Activated CD4-positive, alpha-beta memory T cell treated with anti-CD3 and anti-CD28 coated beads, Interleukin-2, amount 10 ng/mL, durations not matched to agents 7 days and 5 days (primary cell): ENCODE results near the gene MRPL36. TPM values are rescaled to one million over a fixed set of nuclear protein-coding genes. Genes with fewer than 3 reads are reported as not detected.
A peak's percentile ranks its signal among the peaks of the same experiment; 100 is the strongest.
"Not testable (repeated sequence)": the region's sequence is repeated elsewhere in the genome, so short reads cannot be mapped to it uniquely, and the experiment has no call there.

Experiments
- CTCF ChIA-PET: fragments of 350-600 bp; sonication (Branson Sonifier 250); formaldehyde crosslinking; loops from one replicate; lab custom pipeline; 2021; ENCODE audit warnings: antibody characterized with exemption, inconsistent platforms; lab: Charles Lee
- POLR2A ChIA-PET: fragments of 350-600 bp; sonication (Branson Sonifier 250); formaldehyde crosslinking; loops from one replicate; lab custom pipeline; 2021; ENCODE audit warnings: antibody characterized with exemption; lab: Charles Lee
- DNase-seq: peaks from one replicate; pipeline ENCODE4 v3.0.0-alpha.2; 2020
- H3K27ac Mint-ChIP-seq: one replicate; pipeline ENCODE4 v1.8.0; 2021; ENCODE audit warnings: mild to moderate bottlenecking, mixed read lengths
- H3K27me3 Mint-ChIP-seq: one replicate; pipeline ENCODE4 v1.8.0; 2021; ENCODE audit warnings: mixed read lengths
- H3K36me3 Mint-ChIP-seq: one replicate; pipeline ENCODE4 v1.8.0; 2021; ENCODE audit warnings: low read depth, mixed read lengths
- H3K4me1 Mint-ChIP-seq: one replicate; pipeline ENCODE4 v1.8.0; 2021; ENCODE audit warnings: mixed read lengths
- H3K4me3 Mint-ChIP-seq: one replicate; pipeline ENCODE4 v1.8.0; 2021; ENCODE audit warnings: mild to moderate bottlenecking, mixed read lengths
- H3K9me3 Mint-ChIP-seq: one replicate; pipeline ENCODE4 v1.8.0; 2021; ENCODE audit warnings: mixed read lengths
- total RNA-seq, 2 experiments: library from RNA; stranded (reverse); gene quantifications; one replicate each; pipeline ENCODE4 v1.2.3, GENCODE V29; 2021

The MRPL36 gene
- total RNA-seq, 2 experiments from 2014 or later: 44.5 to 44.8 TPM

DNA sequence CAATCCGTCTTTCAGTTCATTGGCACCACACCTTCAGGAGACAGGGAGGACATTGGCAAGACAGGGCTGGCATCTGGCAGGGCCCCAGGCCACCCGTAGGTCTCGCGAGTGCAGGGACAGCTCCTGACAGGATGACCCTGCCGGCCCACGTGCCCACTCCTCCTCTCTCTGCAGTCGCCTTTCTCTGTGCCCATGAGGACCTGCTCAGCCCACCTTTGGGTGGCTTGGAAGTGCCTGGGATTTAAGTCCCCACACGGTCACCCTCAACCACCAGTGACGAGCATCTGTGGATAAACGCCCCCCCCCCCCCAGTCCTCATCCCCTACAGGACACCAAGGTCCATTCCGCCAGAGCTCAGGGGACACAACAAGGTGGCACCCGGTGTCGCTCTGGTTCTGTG is 4.1 kb downstream of the MRPL36 start:
- Mint-ChIP-seq H3K27me3 (no peaks in the 10 kb centered on the region), H3K27ac (peak overlapping the region; percentile 38), H3K9me3 (no peaks in the 10 kb centered on the region), H3K4me1 (peaks cover 73% of the 10 kb centered on the region), H3K4me3 (no peak overlapping the region), H3K36me3 (peaks cover 40% of the 10 kb centered on the region)
- ChIA-PET CTCF (no interaction called here), POLR2A (no interaction called here)
- no peak for DNase-seq

DNA sequence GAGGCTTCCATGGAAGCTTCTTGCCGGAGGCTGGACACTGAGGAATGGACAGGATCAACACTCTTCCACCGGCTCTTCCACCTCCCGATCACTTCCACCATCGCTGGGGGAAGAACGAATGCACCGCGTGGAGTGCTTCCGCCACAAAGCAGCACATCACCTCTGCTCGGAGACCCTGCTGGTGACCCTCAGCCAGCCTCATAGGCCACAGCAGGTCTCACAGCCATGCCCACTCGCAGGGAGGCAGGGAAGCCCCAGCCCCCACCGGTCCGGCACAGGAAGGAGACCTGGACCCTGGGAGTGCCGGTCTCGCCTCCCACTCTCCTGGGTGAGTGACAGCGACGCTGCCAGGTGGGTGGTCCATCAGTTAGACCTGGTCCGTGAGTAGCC is 4.7 kb downstream of the MRPL36 start:
- DNase-seq: no peak
- ChIA-PET POLR2A (no interaction called here), CTCF (no interaction called here)
- H3K36me3 Mint-ChIP-seq: peaks cover 36% of the 10 kb centered on the region
- no peaks in the 10 kb centered on the region for H3K9me3 Mint-ChIP-seq
- H3K4me1 Mint-ChIP-seq: peaks cover 79% of the 10 kb centered on the region
- no peak overlapping the region for H3K27ac Mint-ChIP-seq
- H3K4me3 Mint-ChIP-seq: no peak overlapping the region
- no peaks in the 10 kb centered on the region for H3K27me3 Mint-ChIP-seq

- ChIA-PET POLR2A (interaction anchor here (1.1 to 2.0 kb wide), 2 partner anchors 8 to 22 kb away, joined by 3 to 46 read pairs; partner anchors contain the start of gene NDUFS6), CTCF (no interaction called here)
- peak overlapping the region; percentile 98 for H3K27ac Mint-ChIP-seq
- H3K9me3 Mint-ChIP-seq: no peaks in the 10 kb centered on the region
- peak overlapping the region; percentile 88 for H3K4me3 Mint-ChIP-seq
- no peaks in the 10 kb centered on the region for H3K27me3 Mint-ChIP-seq
- peaks cover 33% of the 10 kb centered on the region for H3K36me3 Mint-ChIP-seq
- H3K4me1 Mint-ChIP-seq: peaks cover 85% of the 10 kb centered on the region
- DNase-seq: no peak
Measured at GRCh38 chr5:1793966-1794900, 5.4 kb downstream of the MRPL36 start.

DNA sequence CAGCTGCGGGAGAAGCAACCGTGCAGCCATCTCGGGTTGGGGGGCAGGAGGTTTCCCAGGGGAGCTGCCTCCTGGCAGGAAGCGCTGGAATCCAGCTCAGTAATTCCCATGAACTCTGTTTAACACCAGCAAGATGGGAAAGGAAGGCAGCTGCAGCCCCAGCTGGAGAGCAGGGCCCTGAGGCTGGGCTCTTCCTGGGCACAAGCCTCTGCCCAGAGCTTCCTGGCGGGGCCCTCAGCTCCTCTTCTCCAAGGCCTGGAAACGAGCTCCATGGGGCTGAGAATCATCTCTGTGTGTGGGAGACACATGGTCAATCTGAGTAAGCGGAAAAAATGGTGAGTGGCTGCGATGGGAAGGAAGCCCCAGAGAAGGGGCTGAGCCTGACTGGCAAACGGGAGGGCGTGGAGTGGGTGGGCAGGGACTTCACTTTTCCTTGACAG is 6.3 kb downstream of the MRPL36 start:
- peak overlapping the region; percentile 98 for H3K27ac Mint-ChIP-seq
- H3K4me1 Mint-ChIP-seq: peaks cover 85% of the 10 kb centered on the region
- H3K4me3 Mint-ChIP-seq: peak overlapping the region; percentile 88
- H3K27me3 Mint-ChIP-seq: no peaks in the 10 kb centered on the region
- ChIA-PET POLR2A (interaction anchor here (0.9 to 2.0 kb wide), 5 partner anchors 9 to 271 kb away, joined by 3 to 46 read pairs (median 4); partner anchors contain the start of gene NDUFS6), CTCF (interaction anchor here (1.0 to 1.2 kb wide), 4 partner anchors 7 to 223 kb away, joined by 3 to 9 read pairs (median 3); no protein-coding TSS in a partner anchor)
- DNase-seq: peak; percentile 37
- H3K36me3 Mint-ChIP-seq: peaks cover 30% of the 10 kb centered on the region
- no peaks in the 10 kb centered on the region for H3K9me3 Mint-ChIP-seq

DNA sequence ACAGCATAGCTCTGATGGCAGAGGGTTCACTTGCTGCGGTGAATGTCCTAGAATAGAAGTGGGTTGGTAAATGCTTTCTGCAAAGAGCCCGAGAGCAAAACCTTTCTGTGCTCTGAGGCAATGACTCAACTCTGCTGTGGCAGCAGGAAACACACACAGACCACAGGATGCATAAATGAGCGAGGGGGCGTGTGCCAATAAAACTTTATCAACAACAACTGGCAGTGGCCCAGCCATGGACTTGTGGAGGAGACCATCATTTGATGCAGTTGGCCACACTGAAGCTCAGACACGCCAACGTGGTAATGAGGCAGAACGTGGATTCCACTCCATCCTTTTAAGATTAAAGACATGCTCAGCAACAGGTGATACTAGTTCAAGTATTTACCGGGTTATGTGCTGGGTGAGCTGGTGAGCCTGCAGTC is 6.8 kb downstream of the MRPL36 start:
- Mint-ChIP-seq H3K27ac (peak overlapping the region; percentile 98), H3K9me3 (no peaks in the 10 kb centered on the region), H3K4me3 (peak overlapping the region; percentile 88), H3K4me1 (peaks cover 81% of the 10 kb centered on the region), H3K36me3 (peaks cover 26% of the 10 kb centered on the region), H3K27me3 (no peaks in the 10 kb centered on the region)
- peak; percentile 89 for DNase-seq
- POLR2A ChIA-PET: interaction anchor here (0.9 to 2.0 kb wide), 5 partner anchors 10 to 270 kb away, joined by 3 to 46 read pairs (median 4); partner anchors contain the start of gene NDUFS6
- CTCF ChIA-PET: interaction anchor here (1.0 to 1.2 kb wide), 4 partner anchors 8 to 223 kb away, joined by 3 to 9 read pairs (median 3); no protein-coding TSS in a partner anchor

DNA sequence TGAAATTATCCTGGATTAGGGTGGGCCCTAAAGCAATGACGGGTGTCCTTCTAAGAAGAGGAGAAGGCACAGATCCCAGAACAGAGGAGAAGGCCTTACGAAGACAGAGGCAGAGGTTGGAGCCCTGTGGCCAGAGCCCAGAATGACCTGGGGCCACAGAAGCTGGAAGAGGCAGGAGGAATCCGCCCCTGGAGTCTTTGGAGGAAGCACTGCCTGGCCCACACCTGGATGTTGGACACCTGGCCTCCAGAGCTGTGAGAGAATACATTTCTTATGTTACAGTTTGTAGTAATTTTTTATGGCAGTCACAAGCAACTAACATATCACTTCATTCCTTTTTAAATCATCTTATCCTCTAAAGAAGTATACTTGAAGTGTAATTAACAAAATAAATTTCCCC is 8.5 kb downstream of the MRPL36 start:
- Mint-ChIP-seq H3K27me3 (no peaks in the 10 kb centered on the region), H3K9me3 (no peaks in the 10 kb centered on the region), H3K27ac (peak overlapping the region; percentile 98), H3K4me3 (no peak overlapping the region), H3K4me1 (peaks cover 71% of the 10 kb centered on the region), H3K36me3 (peaks cover 12% of the 10 kb centered on the region)
- ChIA-PET CTCF (no interaction called here), POLR2A (interaction anchor here (1.1 kb wide), 1 partner anchor 9 kb away, joined by 4 read pairs; no protein-coding TSS in a partner anchor)
- DNase-seq: no peak

GRCh38 chr5:1789834-1790471 is 9.7 kb downstream of the MRPL36 start:
- H3K4me1 Mint-ChIP-seq: peaks cover 67% of the 10 kb centered on the region
- H3K36me3 Mint-ChIP-seq: peaks cover 6% of the 10 kb centered on the region
- no peak overlapping the region for H3K4me3 Mint-ChIP-seq
- no peak for DNase-seq
- H3K9me3 Mint-ChIP-seq: no peaks in the 10 kb centered on the region
- H3K27me3 Mint-ChIP-seq: no peaks in the 10 kb centered on the region
- ChIA-PET POLR2A (interaction anchor here (1.0 to 1.1 kb wide), 2 partner anchors 9 to 12 kb away, joined by 3 to 4 read pairs; partner anchors contain the start of gene NDUFS6), CTCF (no interaction called here)
- no peak overlapping the region for H3K27ac Mint-ChIP-seq

DNA sequence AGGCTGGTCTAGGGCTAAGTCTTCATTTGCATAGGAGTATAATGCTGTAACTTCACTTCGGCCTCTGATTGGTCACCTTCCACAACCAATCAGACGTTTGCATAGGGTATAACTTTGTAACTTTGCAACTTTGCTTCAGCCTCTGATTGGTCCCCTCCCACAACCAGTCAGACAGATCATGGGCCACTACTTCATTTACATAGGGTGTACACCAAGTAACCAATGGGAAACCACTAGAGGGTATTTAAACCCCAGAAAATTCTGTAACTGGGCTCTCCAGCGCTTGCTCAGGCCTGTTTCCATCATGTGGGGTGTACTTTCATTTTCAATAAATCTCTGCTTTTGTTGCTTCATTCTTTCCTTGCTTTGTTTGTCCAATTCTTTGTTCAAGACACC is 10.2 kb downstream of the MRPL36 start:
- H3K9me3 Mint-ChIP-seq, H3K36me3 Mint-ChIP-seq, H3K4me3 Mint-ChIP-seq, H3K27me3 Mint-ChIP-seq, CTCF ChIA-PET, H3K27ac Mint-ChIP-seq: not testable (repeated sequence)
- POLR2A ChIA-PET: interaction anchor here (1.1 kb wide), 1 partner anchor 12 kb away, joined by 3 read pairs; the partner anchor contains the start of gene NDUFS6
- peaks cover 62% of the 10 kb centered on the region for H3K4me1 Mint-ChIP-seq
- DNase-seq: peak; percentile 40

- no peaks in the 10 kb centered on the region for H3K9me3 Mint-ChIP-seq
- H3K4me1 Mint-ChIP-seq: peaks cover 56% of the 10 kb centered on the region
- no peak overlapping the region for H3K27ac Mint-ChIP-seq
- no peak for DNase-seq
- H3K27me3 Mint-ChIP-seq: peaks cover 5% of the 10 kb centered on the region
- ChIA-PET CTCF (no interaction called here), POLR2A (no interaction called here)
- peaks cover 5% of the 10 kb centered on the region for H3K36me3 Mint-ChIP-seq
- no peak overlapping the region for H3K4me3 Mint-ChIP-seq
Measured at GRCh38 chr5:1788828-1789227, 10.8 kb downstream of the MRPL36 start.

GRCh38 chr5:1788200-1788599 is 11.4 kb downstream of the MRPL36 start:
- H3K27ac Mint-ChIP-seq: no peak overlapping the region
- DNase-seq: no peak
- H3K9me3 Mint-ChIP-seq: no peaks in the 10 kb centered on the region
- peaks cover 5% of the 10 kb centered on the region for H3K36me3 Mint-ChIP-seq
- no peak overlapping the region for H3K4me3 Mint-ChIP-seq
- H3K4me1 Mint-ChIP-seq: peaks cover 49% of the 10 kb centered on the region
- POLR2A ChIA-PET: no interaction called here
- peaks cover 5% of the 10 kb centered on the region for H3K27me3 Mint-ChIP-seq
- CTCF ChIA-PET: no interaction called here

DNA sequence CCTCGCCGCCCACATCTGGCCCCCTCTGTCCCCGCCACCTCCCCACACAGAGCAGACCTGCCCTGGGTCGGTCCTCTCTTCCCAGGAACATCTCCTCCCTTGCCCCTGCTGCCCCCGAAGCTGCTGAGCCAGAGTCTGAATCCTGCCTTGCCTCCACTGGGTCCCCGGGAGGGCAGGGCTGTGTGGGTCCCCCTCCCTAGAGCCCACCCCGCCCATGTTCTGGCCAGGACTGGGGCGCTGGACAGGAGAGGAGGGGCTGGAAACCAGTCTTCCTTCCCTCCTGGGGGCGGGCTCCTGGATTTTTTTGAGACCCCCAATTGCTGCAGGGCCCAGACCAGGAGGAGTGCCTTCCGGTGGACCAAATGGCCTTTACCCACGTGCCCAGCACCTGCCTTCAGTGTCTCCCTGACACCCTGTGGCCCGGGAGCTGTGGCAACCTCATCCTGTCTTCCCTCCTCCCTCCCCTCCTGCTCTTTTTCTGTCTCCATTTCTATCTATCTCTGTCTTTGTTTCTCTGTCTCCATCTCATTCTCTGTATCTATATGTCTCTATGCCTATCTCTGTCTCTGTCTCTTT is 12.1 kb downstream of the MRPL36 start:
- H3K27ac Mint-ChIP-seq: no peak overlapping the region
- CTCF ChIA-PET: interaction anchor here (1.1 kb wide), 1 partner anchor 13 kb away, joined by 3 read pairs; the partner anchor contains the start of gene NDUFS6
- POLR2A ChIA-PET: no interaction called here
- H3K9me3 Mint-ChIP-seq: no peaks in the 10 kb centered on the region
- no peak overlapping the region for H3K4me3 Mint-ChIP-seq
- no peaks in the 10 kb centered on the region for H3K36me3 Mint-ChIP-seq
- H3K27me3 Mint-ChIP-seq: peaks cover 8% of the 10 kb centered on the region
- DNase-seq: no peak
- peaks cover 47% of the 10 kb centered on the region for H3K4me1 Mint-ChIP-seq

- ChIA-PET CTCF (interaction anchor here (1.1 kb wide), 1 partner anchor 14 kb away, joined by 3 read pairs; the partner anchor contains the start of gene NDUFS6), POLR2A (no interaction called here)
- Mint-ChIP-seq H3K4me3 (no peak overlapping the region), H3K4me1 (peaks cover 46% of the 10 kb centered on the region), H3K36me3 (no peaks in the 10 kb centered on the region), H3K27me3 (peaks cover 8% of the 10 kb centered on the region), H3K27ac (no peak overlapping the region), H3K9me3 (no peaks in the 10 kb centered on the region)
- no peak for DNase-seq
Measured at GRCh38 chr5:1786621-1787471, 12.8 kb downstream of the MRPL36 start.
